Fibroblast of gingiva (primary cell): ENCODE data around the gene DYRK1B.
"Not testable (repeated sequence)": the region's sequence is repeated elsewhere in the genome, so short reads cannot be mapped to it uniquely, and the experiment has no call there.

ENCODE experiments used
- DNase-seq: peaks from one replicate; pipeline ENCODE4 v3.0.0-alpha.2; 2011; ENCODE audit warnings: low read depth

Gene DYRK1B

DNA sequence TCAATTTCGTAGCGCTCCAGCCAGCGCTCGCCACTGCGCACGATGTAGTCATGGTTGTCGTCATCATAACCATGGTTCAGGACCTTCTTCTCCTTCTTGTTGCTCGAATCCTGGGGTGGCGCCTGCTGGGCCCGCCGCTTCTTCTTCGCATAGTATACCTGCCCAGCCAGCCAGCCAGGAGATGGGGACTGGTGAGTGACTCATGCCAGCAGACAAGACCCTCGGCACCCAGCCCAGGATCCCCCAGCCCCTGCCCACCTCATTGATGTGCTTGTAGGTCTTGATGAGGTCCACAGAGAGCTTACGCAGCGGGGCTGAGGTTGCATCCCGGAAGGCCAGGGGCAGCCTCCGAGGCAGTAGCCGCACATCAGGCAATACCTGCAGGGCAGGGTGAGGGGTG lies 3.6 kb downstream of the DYRK1B start:
- no peak for DNase-seq

DNA sequence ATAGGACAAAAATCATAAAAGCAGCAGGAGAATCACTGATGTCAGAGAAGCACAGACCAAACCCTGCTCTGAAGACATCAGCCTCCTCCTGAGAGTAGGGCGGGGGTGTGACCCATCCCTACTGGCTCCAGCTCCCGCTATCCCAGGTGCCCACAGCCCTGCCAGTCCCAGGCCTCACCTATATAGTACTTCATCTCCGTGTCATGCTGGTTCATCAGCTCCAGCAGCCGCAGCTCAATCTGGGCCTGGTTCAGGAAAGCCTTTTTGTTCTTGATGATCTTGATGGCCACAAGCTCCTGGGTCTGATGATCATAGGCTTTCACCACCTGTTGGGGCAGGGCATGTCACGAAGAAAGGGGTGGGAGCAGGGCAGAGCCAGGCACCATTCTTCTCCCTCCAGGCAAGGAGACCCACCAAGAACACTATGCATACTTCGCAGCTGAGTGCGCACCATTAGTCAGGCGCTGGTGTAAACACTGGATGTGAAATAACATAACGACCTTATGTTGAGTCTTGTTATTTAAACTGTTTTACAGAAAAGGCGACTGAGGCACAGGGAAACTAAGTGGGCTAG lies 4.2 kb downstream of the DYRK1B start:
- DNase-seq = no peak

DNA sequence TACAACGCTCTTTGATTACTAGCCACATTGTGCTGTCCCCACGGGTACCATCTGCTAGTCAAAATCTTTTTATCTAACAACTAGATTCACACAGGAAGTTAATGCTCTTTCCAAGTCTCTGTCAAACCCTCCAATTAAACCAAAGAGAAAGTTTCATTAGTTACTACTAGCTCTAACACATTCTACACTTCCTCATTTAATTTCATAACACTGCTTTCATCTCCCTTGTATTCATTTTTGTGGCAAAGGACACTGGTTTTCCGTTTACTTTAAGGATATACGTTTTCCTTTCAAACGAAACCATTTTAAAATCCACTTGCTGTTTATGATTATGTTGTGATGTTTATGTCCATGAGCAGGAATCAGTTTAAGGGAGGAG lies 5.3 kb downstream of the DYRK1B start:
- no peak for DNase-seq

DNA sequence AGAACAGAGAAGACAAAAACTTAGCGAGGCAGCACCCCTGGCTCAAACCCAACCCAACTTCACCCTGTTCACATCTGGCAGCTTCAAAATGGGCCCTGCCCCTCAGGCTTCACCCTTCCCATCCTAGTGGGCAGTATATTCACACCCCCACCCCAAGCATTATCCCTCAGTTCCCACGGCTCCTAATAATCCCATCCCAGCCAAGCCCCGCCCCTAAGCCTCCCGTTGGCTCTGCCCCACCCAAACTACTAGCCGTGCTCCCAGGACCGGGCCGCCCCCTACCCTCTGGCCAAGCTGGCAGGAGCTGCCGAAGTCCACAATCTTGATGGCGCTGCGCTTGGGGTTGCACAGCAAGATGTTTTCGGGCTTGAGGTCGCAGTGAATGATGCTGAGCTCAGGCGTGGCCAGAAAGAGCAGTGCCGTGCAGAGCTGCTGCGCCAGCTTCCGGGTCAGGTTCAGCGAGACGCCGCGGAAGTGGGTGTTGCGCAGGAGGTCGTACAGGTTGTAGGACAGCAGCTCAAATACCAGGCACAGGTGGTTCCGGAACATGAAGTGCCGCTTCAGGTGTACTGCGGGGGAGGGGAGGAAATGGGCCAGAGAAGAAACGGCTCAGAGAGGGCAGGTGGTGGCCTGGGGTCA lies 5.8 kb downstream of the DYRK1B start:
- no peak for DNase-seq

DNA sequence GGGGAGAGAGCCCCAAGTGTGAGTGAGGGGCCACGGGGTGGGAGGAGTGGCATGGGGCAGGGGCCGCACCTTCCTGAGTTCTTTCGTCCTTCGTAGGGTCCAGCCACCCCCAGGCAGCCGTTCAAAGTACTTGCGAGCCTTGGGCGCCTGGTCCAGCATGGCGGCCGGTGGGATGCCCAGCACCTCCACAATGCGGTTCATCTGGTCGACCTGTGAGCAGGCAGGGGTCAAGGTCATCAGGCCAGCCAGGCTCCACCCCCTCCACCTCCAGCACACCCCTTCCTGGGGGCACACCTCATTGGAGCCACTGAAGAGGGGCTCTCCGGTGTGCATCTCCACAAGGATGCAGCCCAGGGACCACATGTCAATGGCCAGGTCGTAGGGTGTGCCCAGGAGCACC lies 6.7 kb downstream of the DYRK1B start:
- no peak for DNase-seq

DNA sequence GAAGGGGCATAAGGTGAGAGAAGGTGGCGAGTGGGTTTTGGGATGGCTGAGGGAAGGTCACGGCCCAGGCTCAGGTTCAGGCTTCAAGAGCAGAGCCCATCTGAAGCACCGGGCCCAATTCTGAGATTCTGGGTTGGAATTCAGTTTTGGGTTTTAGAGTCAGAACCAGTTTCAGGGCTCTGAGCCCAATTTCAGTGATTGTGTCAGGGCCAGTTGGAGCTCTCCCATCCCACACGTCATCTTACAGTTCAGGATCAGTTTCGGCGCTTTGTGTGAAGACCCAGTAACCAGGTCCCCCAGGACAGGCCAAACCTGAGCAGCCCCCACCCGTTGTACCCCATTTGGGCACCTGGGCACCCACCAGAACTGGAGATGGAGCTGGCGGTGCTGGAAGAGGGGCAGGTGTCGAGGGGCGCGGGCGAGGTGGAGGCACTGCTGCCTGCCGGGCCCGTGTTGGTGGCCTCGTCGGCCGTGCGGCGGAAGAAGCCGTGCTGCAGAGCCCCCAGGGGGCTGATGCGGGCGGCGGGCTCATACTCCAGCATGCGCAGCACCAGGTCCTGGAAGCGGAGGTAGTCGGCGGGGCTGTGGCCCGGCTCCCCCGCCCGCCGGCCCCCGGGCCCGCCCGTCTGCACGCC lies 7.5 kb downstream of the DYRK1B start:
- no peak for DNase-seq

DNA sequence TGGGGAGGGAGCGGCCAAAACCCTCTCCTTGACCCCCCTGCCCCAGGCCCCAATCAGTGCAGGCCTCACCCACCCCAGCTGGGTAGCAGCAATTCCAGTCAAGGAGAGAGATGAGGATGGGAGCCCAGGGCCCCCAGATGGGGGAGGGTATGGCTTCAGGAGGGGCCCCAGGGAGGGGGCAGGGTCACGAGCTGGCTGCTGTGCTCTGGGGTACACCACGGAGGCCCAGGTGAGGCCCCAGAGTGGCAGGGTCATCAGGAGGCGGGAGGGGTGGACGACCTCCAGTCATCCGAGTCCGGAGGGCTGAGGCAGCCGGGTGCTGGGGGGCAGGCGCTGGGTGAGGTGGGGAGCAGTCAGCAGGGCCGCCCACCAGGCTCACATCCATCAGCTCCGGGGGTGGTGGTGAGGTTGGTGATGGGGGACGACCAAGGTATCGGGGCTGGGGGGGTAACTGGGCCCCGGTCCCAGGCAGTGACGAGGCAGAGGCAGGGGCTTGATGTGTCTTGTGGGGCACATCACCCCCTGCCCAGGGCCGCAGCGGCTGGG lies 8.4 kb downstream of the DYRK1B start:
- DNase-seq = no peak

DNA sequence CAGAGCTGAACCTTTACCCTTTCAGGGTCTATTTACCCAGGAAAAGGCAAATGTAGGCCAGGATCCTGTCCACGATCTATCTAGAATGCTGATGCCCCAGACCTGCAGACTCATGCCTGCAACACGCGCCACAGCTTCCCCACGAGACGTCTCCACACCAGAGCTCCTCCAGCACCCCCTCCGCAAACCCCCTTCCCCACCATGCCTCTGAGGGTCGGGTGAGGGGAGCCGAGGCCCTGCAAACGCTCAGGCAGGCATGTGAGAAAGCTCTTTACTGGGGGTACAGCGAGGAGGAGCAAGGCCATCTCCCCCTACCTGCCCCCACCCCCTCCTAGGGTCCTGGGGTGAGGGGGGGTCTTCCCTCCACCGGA lies 8.9 kb downstream of the DYRK1B start:
- DNase-seq = no peak

DNA sequence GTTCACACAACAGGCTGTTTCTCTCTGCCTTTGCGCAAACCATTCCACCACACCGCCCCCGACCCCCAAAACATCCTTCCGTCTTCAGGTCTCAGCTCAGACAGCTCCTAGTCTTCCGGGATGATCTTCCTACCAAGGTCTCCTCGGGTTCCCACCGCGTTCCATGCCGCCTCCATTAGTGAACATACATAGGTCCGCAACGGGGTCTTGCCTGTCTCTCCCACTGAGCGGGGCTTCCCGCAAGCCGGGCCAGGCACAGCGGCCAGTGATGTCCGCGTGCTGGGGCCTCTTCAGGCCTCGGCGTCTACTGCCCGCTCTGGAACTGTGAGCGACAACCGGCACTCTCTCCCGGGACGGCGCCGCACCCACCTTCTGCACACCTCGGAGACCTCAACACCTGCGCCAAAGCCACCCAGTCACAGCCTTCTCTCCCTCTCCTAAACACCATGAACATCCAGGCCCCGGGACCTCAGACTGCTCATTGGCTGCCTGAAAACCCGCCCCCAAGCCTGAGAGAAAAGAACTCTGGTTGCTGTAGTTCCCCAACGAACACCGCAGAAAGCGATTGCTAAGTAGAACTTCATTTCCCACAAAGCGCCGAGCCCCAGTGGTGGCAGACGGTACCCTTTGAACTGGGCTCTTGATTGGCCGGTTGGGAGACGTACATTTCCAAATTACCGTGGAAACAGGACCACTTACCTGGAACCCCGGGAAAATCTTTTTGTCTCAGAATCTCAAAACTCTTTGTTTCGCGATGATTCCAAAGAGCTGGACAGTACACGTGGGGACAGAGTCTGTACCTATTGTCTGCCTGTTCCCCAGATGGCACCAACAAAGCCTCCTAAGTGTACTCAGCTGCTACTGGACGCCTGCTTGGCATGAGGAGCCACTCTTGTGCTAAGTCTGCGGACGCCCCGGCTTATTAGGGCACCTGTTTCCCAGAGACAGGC lies 9.5 kb downstream of the DYRK1B start:
- peak; percentile 90 for DNase-seq

DNA sequence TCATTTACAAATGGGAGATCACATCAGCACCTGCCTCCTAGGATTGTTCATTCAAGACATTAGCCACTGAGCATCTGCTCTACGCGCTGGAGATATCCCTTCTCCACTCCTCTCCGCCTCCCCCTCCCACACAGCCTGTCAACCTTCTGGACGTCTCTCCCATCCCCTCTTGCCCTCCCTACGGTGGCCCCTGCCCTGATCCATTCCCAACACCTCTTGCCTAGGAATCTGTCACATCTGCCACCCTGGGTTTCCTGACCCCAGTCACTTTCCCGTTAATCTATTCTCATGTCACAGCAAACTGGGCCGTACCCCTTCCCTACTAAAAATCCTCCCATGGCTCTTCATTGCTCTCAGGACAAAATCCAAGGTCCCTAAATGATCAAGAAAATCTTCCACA lies 10.3 kb downstream of the DYRK1B start:
- DNase-seq = no peak

DNA sequence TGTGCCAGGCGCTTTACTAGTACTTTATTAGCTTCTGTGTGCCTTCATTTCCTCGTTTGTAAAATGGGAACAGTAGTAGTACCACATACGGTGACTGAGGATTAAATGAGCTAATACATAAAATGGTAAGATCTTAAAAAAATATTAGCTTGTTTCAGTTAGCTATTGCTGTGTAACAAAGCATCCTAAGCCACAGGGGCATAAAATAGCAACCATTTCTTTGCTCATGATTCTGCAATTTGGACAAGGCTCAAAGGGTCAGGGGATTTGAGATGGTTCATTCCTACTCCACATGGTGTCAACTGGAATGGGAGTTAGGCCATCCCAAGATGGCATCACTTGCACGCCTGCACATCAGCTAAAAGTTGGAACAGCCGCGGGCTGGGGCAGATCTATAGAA lies 13.3 kb downstream of the DYRK1B start:
- DNase-seq = no peak

DNA sequence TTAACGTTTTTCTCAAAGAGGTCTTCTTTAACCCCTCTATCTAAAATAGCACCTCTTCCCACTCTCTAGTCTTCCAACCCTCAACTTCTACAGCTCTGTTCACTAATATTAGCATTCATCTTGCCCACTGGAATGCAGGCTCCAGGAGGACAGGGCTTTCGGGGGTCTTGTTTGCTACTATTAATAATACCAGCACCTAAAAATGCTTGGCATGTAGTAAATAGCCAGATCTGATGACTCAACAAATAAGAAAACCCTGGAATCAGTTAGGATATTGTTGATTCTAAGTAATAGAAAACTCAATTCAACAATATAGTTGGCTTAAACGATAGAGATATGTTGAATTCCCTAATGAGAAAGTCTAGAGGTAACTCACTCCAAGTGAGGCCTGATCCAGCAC lies 14.2 kb downstream of the DYRK1B start:
- DNase-seq = no peak

DNA sequence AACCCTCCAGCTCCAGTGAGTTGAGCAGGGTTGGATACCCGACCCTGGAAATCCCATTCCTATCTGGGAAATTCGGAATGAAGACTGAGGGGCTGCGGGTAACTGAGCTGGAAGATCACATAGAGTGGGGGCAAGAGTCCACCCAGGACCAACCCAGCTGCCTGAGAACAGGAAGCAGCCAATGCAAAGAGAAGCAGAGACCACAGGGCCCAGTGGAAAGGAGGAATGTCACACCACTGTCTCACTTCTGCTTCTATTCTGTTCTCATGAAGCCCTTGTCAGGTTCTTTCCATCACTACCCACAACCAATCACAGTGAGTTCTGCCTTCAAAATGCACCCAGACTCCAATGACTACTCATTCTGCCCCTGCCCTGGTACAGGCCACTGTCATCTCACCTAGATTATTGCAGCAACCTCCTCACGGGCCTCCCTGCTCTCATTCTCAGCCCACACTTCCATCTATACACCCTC lies 15.3 kb downstream of the DYRK1B start:
- no peak for DNase-seq

DNA sequence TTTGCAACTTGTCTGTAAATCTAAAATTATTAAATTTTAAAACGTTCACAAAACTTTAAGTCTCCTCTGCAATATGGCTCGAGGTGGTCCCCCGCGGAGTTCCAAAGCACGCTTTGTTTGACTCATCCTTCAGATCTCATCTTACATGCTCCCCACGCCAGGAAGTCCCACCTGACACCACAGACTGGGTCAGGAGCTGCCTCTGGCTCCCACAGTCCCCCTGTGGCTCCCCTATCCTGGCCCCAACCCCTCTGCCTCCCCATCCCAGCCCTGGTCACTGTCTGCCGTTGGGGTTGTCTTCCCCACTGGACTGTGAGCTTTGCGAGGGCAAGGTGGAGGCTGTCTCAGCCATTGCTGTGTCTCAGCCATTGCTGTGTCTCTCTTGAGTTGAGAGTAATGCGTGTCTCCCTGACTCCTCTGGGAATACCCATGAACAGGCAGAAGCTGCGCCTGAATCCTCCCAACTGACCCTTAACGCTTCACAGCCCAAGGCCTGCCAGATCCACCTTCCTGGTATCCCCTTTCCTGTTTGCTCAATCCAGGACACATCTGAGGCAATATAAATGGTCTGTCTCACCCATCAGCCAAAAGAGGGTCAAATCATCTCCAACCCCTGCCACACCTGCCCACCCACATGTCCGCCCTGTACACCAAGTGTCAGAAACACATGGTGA lies 15.9 kb downstream of the DYRK1B start:
- DNase-seq = no peak

DNA sequence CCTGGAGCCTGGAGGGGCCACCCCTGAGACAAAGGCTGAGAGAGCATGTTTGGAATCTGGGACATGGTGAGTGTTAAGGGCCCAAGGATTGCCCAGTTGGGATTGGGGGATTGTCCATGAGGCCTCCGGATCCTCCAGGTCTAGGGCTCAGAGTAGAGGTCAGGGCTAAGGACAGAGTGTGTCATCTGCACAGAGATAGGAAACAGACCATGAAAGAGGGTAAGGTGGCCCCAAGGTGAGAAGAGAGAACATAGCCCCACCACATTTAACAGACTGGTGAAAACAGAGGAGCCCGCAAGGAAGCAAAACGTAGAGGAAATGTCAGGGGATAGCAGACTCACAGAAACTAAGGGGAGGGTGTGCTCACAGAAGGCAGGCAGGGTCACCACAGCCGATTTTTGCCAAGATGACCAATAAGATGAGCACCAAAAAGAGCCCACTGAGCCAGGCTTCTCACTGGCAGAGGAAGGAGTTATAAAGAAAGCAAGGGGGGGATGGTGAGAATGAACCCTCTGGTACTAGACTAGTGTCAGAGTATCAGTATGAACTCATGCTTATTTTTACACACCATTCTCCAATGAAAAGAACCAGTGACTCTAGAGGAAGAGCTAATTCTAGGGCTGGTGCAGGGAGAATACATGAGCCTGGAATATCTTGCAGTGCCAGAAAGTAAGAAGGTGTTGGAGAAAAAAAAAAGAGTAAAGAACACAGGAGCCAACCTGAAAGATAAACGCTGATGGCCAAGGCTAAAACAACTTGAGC lies 17.5 kb downstream of the DYRK1B start:
- no peak for DNase-seq

DNA sequence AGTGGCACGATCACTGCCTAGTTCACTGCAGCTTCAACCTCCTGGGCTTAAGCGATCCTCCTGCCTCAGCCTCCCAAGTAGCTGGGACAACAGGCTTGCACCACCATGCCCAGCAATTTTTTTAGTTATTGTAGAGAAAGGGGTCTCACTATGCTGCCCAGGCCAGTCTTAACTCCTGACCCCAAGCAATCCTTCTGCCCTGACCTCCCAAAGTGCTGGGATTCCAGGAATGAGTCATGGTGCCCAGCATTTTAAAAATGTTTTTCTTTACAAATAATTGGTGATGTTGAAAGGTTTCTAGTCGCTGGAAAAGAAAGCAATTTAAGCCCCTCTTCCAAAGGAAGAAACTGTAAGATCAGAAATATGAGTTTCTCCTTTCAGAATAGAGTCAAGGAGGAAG lies 19.4 kb downstream of the DYRK1B start:
- peak; percentile 35 for DNase-seq

DNA sequence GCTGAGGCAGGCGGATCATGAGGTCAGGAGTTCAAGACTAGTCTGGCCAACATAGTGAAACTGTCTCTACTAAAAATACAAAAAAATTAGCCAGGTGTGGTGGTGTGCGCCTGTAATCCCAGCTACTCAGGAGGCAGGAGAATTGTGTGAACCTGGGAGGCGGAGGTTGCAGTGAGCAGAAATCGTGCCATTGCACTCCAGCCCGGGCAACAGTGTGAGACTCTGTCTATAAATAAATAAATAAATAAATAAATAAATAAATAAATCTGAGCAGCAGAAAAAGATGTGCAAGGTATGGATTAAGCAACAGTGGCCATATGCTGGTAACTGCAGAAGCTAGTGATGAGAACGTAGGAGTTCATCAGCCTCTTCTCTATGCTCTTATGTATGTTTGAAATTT lies 19.9 kb downstream of the DYRK1B start:
- DNase-seq = not testable (repeated sequence)

DNA sequence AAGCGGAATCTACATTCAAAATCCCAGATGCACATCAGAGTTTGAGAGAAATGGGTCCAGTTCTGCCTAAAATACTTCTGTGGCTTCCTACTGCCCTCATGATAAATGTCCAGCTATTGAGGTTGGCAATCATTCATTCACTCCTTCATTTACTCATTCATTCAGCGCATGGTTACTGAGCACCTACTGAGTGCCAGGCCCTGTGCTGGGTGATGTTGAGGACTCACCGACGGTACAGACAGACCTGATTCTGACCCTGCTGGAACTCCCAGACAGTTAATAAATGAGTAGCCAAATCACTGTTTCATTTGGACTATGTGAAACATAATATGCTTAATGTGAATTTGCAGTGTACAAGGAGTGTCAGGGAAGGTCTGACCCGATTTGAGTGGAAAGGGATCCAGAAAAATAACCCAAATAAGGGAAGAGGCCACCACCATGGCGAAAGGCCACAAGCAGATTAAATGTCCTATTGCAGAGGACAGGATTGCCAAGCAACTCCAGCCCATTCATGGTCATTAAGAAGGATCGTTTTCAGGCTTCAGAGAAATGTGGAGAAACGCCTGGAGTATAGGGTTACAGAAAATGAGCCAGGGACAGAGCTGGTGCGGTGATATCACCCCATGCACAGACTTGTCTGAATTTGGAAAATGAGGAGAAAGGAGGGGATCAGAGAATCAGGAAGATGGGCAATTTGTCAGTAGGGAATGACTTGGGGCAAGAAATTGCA lies 20.5 kb downstream of the DYRK1B start:
- DNase-seq = peak; percentile 76

DNA sequence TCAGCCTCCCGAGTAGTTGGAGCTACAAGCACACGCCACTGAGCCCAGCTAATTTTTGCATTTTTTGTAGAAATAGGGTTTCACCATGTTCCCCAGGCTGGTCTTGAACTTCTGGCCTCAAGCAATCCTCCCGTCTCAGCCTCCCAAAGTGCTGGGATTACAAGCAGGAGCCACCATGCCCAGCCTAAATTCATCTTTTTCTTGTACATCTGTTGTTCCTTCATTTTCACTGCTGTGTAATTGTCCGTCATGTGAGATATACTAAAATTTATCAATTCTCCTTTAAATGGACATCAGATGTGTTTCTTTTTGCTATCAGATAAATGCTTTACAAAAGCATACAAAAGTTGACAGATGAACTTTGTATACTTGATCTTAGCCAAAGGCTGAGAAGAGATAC lies 22.9 kb downstream of the DYRK1B start:
- DNase-seq = no peak

DNA sequence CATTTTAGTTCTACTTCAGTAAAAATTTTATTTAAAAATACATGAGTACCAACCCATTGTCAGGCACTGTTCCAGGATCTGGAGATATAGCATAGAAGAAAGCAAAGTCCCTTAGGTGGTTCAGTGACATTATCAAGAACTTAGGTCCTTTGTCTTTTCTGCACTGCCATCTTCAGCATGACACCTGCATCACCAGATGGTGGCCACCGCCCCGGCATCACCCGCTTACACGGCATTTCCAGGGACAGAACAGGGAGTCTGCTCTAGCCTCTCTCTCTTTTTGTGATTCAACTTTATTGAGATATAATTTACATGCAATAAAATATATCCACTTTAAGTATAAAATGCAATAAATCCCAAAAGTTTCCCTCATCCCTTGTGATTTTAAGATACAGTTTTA lies 23.5 kb downstream of the DYRK1B start:
- no peak for DNase-seq
